HG02981 (cell line): Measurements from ENCODE around the gene STK38L.
A peak's percentile ranks its signal among the peaks of the same experiment; 100 is the strongest.
"Not testable (repeated sequence)": the region's sequence is repeated elsewhere in the genome, so short reads cannot be mapped to it uniquely, and the experiment has no call there.

Source experiments
- ATAC-seq: cut with Tn5 transposase; IDR thresholded peaks from one replicate; pipeline ENCODE4 v1.9.1; 2021; ENCODE audit warnings: mild to moderate bottlenecking, moderate library complexity; ENCODE audit not compliant: unreplicated experiment

The STK38L gene

GRCh38 chr12:27226407-27226929, 17.6 kb upstream of the STK38L start:
- no peak for ATAC-seq

GRCh38 chr12:27229367-27229766, 14.7 kb upstream of the STK38L start:
- ATAC-seq = no peak

DNA sequence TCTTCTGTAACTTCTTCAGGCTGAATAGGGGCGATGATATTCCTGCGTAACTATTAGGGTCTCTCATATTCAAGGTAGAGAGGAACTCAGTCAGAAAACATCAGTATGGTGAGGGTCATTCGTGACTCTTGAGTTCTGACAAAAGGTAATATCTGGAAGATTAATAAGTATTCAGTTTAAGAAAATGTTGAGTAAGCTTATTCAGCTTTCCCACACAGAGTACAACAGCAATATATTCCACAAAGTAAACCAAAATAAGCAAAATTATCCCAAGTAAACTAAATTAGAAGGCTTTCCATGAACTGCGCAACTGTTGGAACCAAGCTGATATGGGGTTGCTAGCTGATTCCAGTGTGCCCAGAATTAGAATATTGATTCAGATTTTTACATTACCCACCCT, 12.7 kb upstream of the STK38L start:
- ATAC-seq = not testable (repeated sequence)

- no peak for ATAC-seq
Observed at GRCh38 chr12:27233814-27234213, 10.3 kb upstream of the STK38L start.

DNA sequence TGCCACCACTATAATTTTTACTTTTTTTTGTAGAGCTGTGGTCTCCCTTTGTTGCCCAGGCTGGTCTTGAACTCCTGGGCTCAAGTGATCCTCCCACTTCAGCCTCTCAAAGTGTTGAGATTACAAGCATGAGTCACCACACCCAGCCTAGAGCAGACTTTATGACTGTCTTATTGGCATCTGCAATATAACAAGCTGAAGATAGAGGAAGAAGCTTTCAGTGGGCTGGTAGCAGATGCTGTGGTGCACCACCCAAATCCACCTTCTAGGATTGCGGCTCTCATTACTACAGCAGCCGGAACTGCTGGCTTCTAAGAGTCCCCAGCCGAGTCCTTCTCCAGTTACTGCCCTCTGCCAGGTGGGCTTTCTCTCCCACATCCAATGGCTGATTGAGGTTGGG, 7.6 kb upstream of the STK38L start:
- no peak for ATAC-seq

- ATAC-seq = peak; percentile 72
Observed at GRCh38 chr12:27237790-27238771, 6.0 kb upstream of the STK38L start.

DNA sequence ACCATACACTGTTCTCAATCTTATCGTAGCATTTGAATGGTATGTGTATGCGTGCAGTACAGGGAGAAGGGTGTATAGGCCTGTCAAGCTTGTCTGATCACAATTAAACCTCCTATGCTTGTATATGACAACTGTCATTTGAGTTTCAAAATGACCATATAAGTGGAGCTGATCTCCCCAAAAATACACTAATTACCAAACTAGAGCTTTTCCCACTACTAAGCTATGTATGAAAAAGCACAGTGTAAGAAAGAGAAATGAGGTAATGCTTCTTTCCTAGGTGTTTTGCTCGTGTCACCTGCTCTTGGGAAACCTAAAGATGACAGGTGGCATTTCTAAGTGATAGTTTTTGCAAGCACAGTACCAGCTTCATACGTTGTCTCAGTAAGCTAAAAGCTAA, 1.1 kb upstream of the STK38L start:
- ATAC-seq = no peak

- no peak for ATAC-seq
Observed at GRCh38 chr12:27244689-27245488, 803 bp downstream of the STK38L start.

- ATAC-seq = no peak
Observed at GRCh38 chr12:27246141-27246540, 2.1 kb downstream of the STK38L start.

DNA sequence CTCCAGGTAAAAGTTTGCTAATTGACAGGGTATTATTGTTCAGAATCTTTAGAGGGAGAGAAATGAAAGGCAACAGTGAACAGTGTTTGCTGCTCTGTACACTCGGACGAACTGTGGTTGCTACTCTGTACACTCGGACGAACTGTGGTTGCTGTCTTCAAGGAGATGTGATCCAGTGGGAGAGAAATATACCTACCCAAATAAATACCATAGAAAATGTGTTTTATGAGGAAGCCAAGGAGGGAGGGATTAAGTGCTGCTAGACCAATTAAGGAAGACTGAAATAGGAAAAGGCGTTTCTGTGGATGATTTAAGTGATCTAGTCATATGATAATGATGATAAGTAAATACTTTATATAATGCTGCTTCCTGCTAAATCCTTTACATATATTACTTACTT, 2.7 kb downstream of the STK38L start:
- ATAC-seq = no peak

DNA sequence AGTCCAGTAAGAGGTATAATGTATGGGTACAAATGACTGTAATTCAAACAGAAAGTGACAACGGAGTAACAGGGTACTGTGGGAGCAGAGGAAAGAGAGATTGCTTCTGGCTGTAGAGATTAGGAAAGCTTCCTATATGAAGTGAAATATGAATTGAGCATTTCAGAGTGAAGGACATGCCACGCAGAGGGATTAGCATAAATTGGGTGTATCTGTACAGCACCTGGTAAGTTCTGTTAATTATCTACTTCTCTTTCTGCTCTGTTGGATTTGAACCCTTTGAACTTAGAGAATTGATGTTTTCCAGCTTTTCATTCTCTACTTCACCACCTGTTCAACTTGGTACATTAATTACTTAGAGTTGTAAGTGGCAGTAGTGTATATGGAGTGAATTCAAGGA, 8.8 kb downstream of the STK38L start:
- no peak for ATAC-seq

DNA sequence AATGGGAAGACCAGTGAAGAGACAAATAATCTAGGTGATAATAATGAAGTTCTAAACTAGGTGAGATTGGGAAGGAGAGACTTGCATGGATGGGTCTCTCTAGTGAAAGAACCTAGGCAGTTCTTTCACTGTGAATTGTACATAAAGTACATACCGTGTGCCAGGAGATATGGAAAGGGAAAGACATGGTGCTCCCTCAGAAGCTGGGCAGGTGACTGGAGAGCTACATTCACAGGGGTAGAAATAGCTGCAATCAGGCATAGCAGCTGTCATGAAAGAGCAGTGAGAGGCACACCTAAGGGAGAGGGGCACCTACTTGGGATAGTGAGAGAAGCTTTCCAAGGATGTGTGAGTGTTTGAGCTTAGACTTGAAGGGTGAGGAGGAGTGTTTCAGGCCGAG, 9.3 kb downstream of the STK38L start:
- ATAC-seq = no peak

DNA sequence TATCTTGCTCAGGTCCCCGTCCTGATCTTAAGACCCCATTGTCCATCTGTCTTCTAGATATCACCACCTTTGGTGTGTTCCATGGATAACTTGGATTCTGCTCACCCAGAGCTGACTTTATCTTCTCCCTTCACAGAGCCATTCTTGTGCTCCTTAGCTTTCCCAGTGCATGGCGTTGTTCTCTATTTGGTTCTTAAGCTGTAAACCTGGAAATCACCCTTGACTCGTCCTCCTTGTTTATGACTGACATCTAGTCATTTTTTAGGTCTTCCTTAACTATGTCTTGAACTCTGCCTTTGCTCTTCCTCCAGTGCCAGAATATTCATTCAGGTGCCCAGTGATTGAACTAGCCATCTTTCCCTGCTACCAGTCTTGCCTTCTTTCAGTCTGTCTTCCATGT, 11.7 kb downstream of the STK38L start:
- ATAC-seq = no peak

- no peak for ATAC-seq
Observed at GRCh38 chr12:27257104-27257843, 13.2 kb downstream of the STK38L start.

DNA sequence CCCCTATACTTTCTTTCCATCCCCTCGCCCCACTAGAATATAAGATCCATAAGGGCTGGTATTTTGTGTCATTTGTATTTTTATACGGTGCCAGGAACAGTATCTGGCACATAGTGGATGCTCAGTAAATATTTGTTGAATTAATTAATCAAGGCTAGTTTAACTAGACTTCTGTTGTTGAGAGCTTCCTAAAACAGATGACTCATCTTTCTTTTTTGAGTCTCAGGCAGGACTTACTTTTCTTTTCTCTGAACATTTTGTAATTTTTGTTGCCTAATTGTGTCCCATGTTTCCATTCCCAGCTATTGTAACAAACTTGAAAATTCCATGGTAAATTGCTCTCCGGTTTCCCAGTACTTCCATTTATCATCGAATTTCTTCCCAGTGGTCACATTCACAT, 16.7 kb downstream of the STK38L start:
- ATAC-seq = no peak

GRCh38 chr12:27261866-27262265, 17.8 kb downstream of the STK38L start:
- ATAC-seq = no peak

- ATAC-seq = no peak
Observed at GRCh38 chr12:27270148-27270547, 26.1 kb downstream of the STK38L start.

GRCh38 chr12:27271206-27271605, 27.1 kb downstream of the STK38L start:
- no peak for ATAC-seq

DNA sequence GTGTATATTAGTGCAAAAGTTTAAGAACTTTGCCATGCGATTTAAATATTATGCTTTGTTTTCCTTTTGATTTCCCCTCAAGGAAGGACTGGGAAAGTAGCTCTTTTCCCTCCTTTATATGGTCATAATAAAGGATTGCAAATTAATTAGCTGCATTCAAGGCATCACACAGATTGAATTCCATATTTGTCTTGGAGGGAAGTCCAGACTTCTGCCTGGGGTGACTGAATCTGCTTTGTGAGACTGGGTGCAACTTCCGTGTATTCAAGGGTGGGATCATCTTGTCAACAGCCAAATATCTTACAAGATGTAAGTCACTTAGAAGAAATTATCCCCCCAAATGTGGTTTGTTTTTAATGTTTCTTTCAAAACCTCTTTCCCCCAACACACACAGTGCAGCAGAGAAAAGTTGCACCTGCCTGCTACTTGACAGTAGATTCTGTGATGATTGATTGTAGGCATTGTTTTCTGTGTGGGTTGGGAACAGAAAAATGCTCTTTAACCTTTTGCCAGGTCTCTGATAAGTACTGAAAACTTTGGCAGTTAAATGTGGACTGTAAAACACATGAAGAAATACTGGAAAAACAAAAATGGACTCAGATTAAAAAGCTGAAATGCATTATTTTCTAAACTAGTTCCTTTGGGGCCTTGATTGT, 28.4 kb downstream of the STK38L start:
- ATAC-seq = no peak

DNA sequence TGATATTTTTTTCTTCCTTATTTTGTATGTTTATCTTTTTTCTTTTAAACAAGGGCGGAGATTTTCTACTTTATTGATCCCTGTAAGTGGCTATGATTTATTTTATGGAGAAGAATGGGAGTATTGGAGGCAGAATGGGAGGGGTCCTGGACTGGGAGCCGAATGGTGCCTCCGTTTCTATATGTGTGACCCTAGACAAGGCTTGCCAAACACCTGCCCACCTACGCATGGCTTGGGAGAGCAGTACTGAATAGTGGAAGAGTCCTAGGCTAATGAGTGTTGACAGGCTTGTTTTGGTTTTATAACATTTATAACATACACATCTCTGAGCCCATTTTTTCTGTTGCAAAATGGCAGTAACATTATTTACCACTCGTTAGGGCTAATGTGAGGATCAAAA, 29.0 kb downstream of the STK38L start:
- ATAC-seq = no peak
